C4-2B (cell line): ENCODE data around the gene SPTBN4.
"Not testable (repeated sequence)": the region's sequence is repeated elsewhere in the genome, so short reads cannot be mapped to it uniquely, and the experiment has no call there.

Source experiments
- H3K27ac ChIP-seq: fragments of 450-650 bp; 2 replicates; pipeline ENCODE4 v1.5.1; 2017
- CTCF ChIP-seq: fragments of 450-650 bp; conservative IDR thresholded peaks from 2 replicates; pipeline ENCODE4 v1.5.1; 2017; ENCODE audit warnings: mild to moderate bottlenecking
- ZFX ChIP-seq: fragments of 450-650 bp; IDR thresholded peaks from 2 replicates; pipeline ENCODE4 v1.6.1; 2017

SPTBN4 gene

GRCh38 chr19:40421993-40422747 is 44.6 kb upstream of the SPTBN4 start:
- no peak for TF ChIP-seq ZFX
- TF ChIP-seq CTCF, result no peak
- H3K27ac ChIP-seq, result peak overlapping the region; percentile 84

- no peak overlapping the region for H3K27ac ChIP-seq
Observed at GRCh38 chr19:40422748-40423566, 43.8 kb upstream of the SPTBN4 start.

GRCh38 chr19:40423938-40424337 is 42.9 kb upstream of the SPTBN4 start:
- H3K27ac ChIP-seq, result no peak overlapping the region
- no peak for TF ChIP-seq ZFX
- no peak for TF ChIP-seq CTCF

More at GRCh38 chr19:40422748-40423566, 43.8 kb upstream of the SPTBN4 start:
- TF ChIP-seq CTCF (no peak), ZFX (no peak)

- H3K27ac ChIP-seq, result peak overlapping the region; percentile 88
- no peak for TF ChIP-seq ZFX
- 0 out of 2 replicates have a peak, but pooled peaks have one; percentile 32 for TF ChIP-seq CTCF
Observed at GRCh38 chr19:40424637-40425449, 42.0 kb upstream of the SPTBN4 start.

- TF ChIP-seq ZFX (no peak), CTCF (peak; percentile 96)
- H3K27ac ChIP-seq, result peak within 1 kb of the TSS; percentile 88
Observed at GRCh38 chr19:40425450-40426287, 41.1 kb upstream of the SPTBN4 start, which contains the start of gene SERTAD1. TSS of gene SERTAD1 (minus strand) at chr19:40425992. CDS start at chr19:40423546, 2,446 bp downstream.

GRCh38 chr19:40428197-40428596 is 38.6 kb upstream of the SPTBN4 start:
- not testable (repeated sequence) for H3K27ac ChIP-seq

- H3K27ac ChIP-seq, result not testable (repeated sequence)
Observed at GRCh38 chr19:40430242-40430641, 36.6 kb upstream of the SPTBN4 start.
